ENCODE data around the gene GNB3. TPM values are rescaled to one million over a fixed set of nuclear protein-coding genes. Genes with fewer than 3 reads are reported as not detected.

Gene GNB3
- total and polyA plus RNA-seq, 4 donors = 1.2 to 3.3 (median 1.7) TPM

GRCh38 chr12:6843118-6843902 lies 2.6 kb downstream of the GNB3 start:
- no peak for ATAC-seq (ENCODE audit: insufficient read depth, low FRiP score)
- H3K27me3 ChIP-seq (ENCODE audit: control insufficient read depth in 3 of 3, insufficient read depth in 3 of 3, low read length in 2 of 3) = no peaks in the 10 kb centered on the region
- no peak for TF ChIP-seq CTCF (IDR thresholded peaks at IDR 0.05; ENCODE audit: control extremely low read depth, extremely low read depth)
- H3K9me3 ChIP-seq (ENCODE audit: control insufficient read depth in 4 of 4, insufficient read depth in 3 of 4, low read length in 3 of 4) = no peaks in the 10 kb centered on the region
- DNase-seq = peak in 1 of 3 donors; percentile 16
- WGBS, 2 donors = 74 to 78% methylated on average over 14 to 16 of the region's 16 CpGs
- H3K36me3 ChIP-seq (ENCODE audit: control insufficient read depth in 4 of 4, insufficient read depth in 4 of 4, low read length in 4 of 4) = peaks cover 1 to 35% (median 10%) of the 10 kb centered on the region in 4 donors
- no peaks in the 10 kb centered on the region for H3K4me1 ChIP-seq (ENCODE audit: control insufficient read depth in 5 of 5, insufficient read depth in 5 of 5, low read length in 5 of 5)
- no peak overlapping the region for H3K27ac ChIP-seq (ENCODE audit: low read depth in 1 of 2, low read length in 1 of 2)
- H3K4me3 ChIP-seq = no peak overlapping the region
- no peak overlapping the region for H3K9ac ChIP-seq (ENCODE audit: insufficient read depth in 1 of 2, low read length in 2 of 2)

- Histone ChIP-seq H3K27ac (ENCODE audit: low read depth in 1 of 2, low read length in 1 of 2) (no peak overlapping the region), H3K4me1 (ENCODE audit: control insufficient read depth in 5 of 5, insufficient read depth in 5 of 5, low read length in 5 of 5) (peaks cover 0 to 10% (median 0%) of the 10 kb centered on the region in 5 donors), H3K36me3 (ENCODE audit: control insufficient read depth in 4 of 4, insufficient read depth in 4 of 4, low read length in 4 of 4) (peaks cover 1 to 33% (median 9%) of the 10 kb centered on the region in 4 donors), H3K27me3 (ENCODE audit: control insufficient read depth in 3 of 3, insufficient read depth in 3 of 3, low read length in 2 of 3) (no peaks in the 10 kb centered on the region), H3K9ac (ENCODE audit: insufficient read depth in 1 of 2, low read length in 2 of 2) (no peak overlapping the region), H3K4me3 (no peak overlapping the region), H3K9me3 (ENCODE audit: control insufficient read depth in 4 of 4, insufficient read depth in 3 of 4, low read length in 3 of 4) (no peaks in the 10 kb centered on the region)
- TF ChIP-seq CTCF (IDR thresholded peaks at IDR 0.05; ENCODE audit: control extremely low read depth, extremely low read depth) = no peak
- ATAC-seq (ENCODE audit: insufficient read depth, low FRiP score) (no peak), DNase-seq (no peak)
- WGBS, 2 donors = 92 to 96% methylated on average over 17 of the region's 17 CpGs
Observed at GRCh38 chr12:6845395-6845794, 4.7 kb downstream of the GNB3 start.

- H3K9me3 ChIP-seq (ENCODE audit: control insufficient read depth in 4 of 4, insufficient read depth in 3 of 4, low read length in 3 of 4) = no peaks in the 10 kb centered on the region
- no peaks in the 10 kb centered on the region for H3K27me3 ChIP-seq (ENCODE audit: control insufficient read depth in 3 of 3, insufficient read depth in 3 of 3, low read length in 2 of 3)
- TF ChIP-seq CTCF (IDR thresholded peaks at IDR 0.05; ENCODE audit: control extremely low read depth, extremely low read depth) = no peak
- no peak for DNase-seq
- peaks cover 0 to 17% (median 3%) of the 10 kb centered on the region in 5 donors for H3K4me1 ChIP-seq (ENCODE audit: control insufficient read depth in 5 of 5, insufficient read depth in 5 of 5, low read length in 5 of 5)
- peaks cover 1 to 33% (median 9%) of the 10 kb centered on the region in 4 donors for H3K36me3 ChIP-seq (ENCODE audit: control insufficient read depth in 4 of 4, insufficient read depth in 4 of 4, low read length in 4 of 4)
- ATAC-seq (ENCODE audit: insufficient read depth, low FRiP score) = no peak
- H3K9ac ChIP-seq (ENCODE audit: insufficient read depth in 1 of 2, low read length in 2 of 2) = no peak overlapping the region
- 79 to 88% methylated on average over 7 of the region's 7 CpGs for WGBS, 2 donors
- H3K27ac ChIP-seq (ENCODE audit: low read depth in 1 of 2, low read length in 1 of 2) = no peak overlapping the region
- H3K4me3 ChIP-seq = no peak overlapping the region
Observed at GRCh38 chr12:6846316-6846869, 5.7 kb downstream of the GNB3 start.

Measured in lung (tissue), 12 donors.